K562 (cell line): Measurements from ENCODE around the gene TACR1. TPM values are rescaled to one million over a fixed set of nuclear protein-coding genes. Genes with fewer than 3 reads are reported as not detected.

Experiments
- ATAC-seq: fragments of 200-7000 bp; cut with Tn5 transposase; 3 replicates; pipeline ENCODE4 v1.9.1; 2020; ENCODE audit warnings: moderate library complexity
- BruUV-seq: library from RNA; stranded (reverse); fragments of 400-500 nt; replicated peaks from 2 replicates; lab custom pipeline; 2021; lab: Mats Ljungman, UMichigan
- CTCF ChIA-PET: fragments of 300-600 bp; formaldehyde crosslinking; extraction: SDS; loops from one replicate; lab custom pipeline; 2021; ENCODE audit warnings: low intra/inter-chr PET ratio; lab: Yijun Ruan, JAX
- POLR2A ChIA-PET: fragments of 300-600, 350-650 bp; sonication (Branson Sonifier 250); formaldehyde crosslinking; extraction: SDS; loops from one replicate; lab custom pipeline; 2021; ENCODE audit warnings: antibody characterized with exemption, inconsistent platforms; lab: Yijun Ruan, JAX
- DNase-seq, 4 experiments: peaks; one replicate each; pipeline versions ENCODE4 v3.0.0 to v3.0.0-alpha.2; 2011 to 2018; ENCODE audit warnings: low spot score in 3 of 4, mixed read lengths in 3 of 4; ENCODE audit errors: extremely low read depth in 1 of 4
- FAIRE-seq: peaks from 2 replicates; lab custom pipeline; 2011; peaks lifted over from hg19 to GRCh38; lab: Jason Lieb, UNC
- H2AFZ ChIP-seq: 2 replicates; pipeline ENCODE4 v1.6.0; 2011; ENCODE audit warnings: low read depth, low read length, control low read depth, inconsistent platforms
- H3K27ac ChIP-seq: fragments of 200-600 bp; 3 replicates; pipeline ENCODE4 v1.8.0; 2011; ENCODE audit warnings: low read depth, mild to moderate bottlenecking, control low read depth, inconsistent platforms, low read length, moderate library complexity, mixed read lengths; ENCODE audit errors: extremely low read depth
- H3K27me3 ChIP-seq, 2 experiments: fragments of 300-600 bp in 1 of 2; 2 replicates in 1 of 2; 3 replicates in 1 of 2; pipeline versions ENCODE4 v1.6.0 to v1.8.0; 2011; ENCODE audit warnings: inconsistent platforms in 2 of 2, low read length in 2 of 2, mild to moderate bottlenecking in 1 of 2, mixed read lengths in 1 of 2, moderate library complexity in 1 of 2; ENCODE audit not compliant: control insufficient read depth in 2 of 2, insufficient read depth in 2 of 2
- H3K36me3 ChIP-seq: fragments of 300-600 bp; 3 replicates; pipeline ENCODE4 v1.8.0; 2011; ENCODE audit warnings: mild to moderate bottlenecking, low read length, inconsistent platforms; ENCODE audit not compliant: control insufficient read depth, insufficient read depth
- H3K4me1 ChIP-seq, 2 experiments: fragments of 200-600 bp in 1 of 2; replicated peaks in 1 of 2; 2 replicates in 1 of 2; 3 replicates in 1 of 2; pipeline versions ENCODE4 v1.5.1 to v1.8.0; 2011; ENCODE audit warnings: inconsistent platforms in 2 of 2, low read length in 2 of 2, mild to moderate bottlenecking in 1 of 2, mixed read lengths in 1 of 2, moderate library complexity in 1 of 2; ENCODE audit not compliant: control insufficient read depth in 2 of 2, insufficient read depth in 2 of 2
- H3K4me2 ChIP-seq: 2 replicates; pipeline ENCODE4 v1.6.1; 2011; ENCODE audit warnings: low read length, control low read depth, inconsistent platforms, mixed read lengths; ENCODE audit not compliant: insufficient read depth
- H3K4me3 ChIP-seq: fragments of 200-600 bp; sonication (generic), shearing (Covaris generic); 2 replicates; pipeline ENCODE4 v1.5.1; 2016; ENCODE audit warnings: control low read depth, inconsistent platforms
- H3K79me2 ChIP-seq: fragments of 200-600 bp; 3 replicates; pipeline ENCODE4 v1.8.0; 2011; ENCODE audit warnings: low read length, inconsistent platforms; ENCODE audit not compliant: control insufficient read depth, insufficient read depth
- H3K9ac ChIP-seq, 2 experiments: 2 replicates each; pipeline versions ENCODE4 v1.6.0 to v1.6.1; 2011; ENCODE audit warnings: low read depth in 2 of 2, low read length in 2 of 2, control low read depth in 1 of 2, inconsistent platforms in 1 of 2, mild to moderate bottlenecking in 1 of 2, mixed read lengths in 1 of 2; ENCODE audit not compliant: insufficient read depth in 1 of 2
- H3K9me1 ChIP-seq: one replicate; pipeline ENCODE4 v1.6.0; 2011; ENCODE audit warnings: inconsistent platforms, mild to moderate bottlenecking, low read length, moderate library complexity; ENCODE audit not compliant: control insufficient read depth, insufficient read depth
- H3K9me3 ChIP-seq: replicated peaks from 2 replicates; pipeline ENCODE4 v1.5.1; 2011; ENCODE audit warnings: low read depth, low read length, inconsistent platforms; ENCODE audit not compliant: control insufficient read depth, insufficient read depth
- H4K20me1 ChIP-seq: replicated peaks from 2 replicates; pipeline ENCODE4 v1.6.1; 2011; ENCODE audit warnings: low read length, inconsistent platforms, mixed read lengths; ENCODE audit not compliant: control insufficient read depth, insufficient read depth
- BACH1 ChIP-seq: fragments of 200-800 bp; sonication (Bioruptor generic); IDR thresholded peaks from 2 replicates; pipeline ENCODE4 v1.6.1; 2016; ENCODE audit warnings: missing genetic modification characterization, missing compliant biosample characterization
- CREM ChIP-seq: IDR thresholded peaks from 2 replicates; pipeline ENCODE4 v1.6.1; 2014; ENCODE audit warnings: antibody characterized with exemption, low read depth
- DDX20 ChIP-seq: fragments of 450-650 bp; IDR thresholded peaks from 2 replicates; pipeline ENCODE4 v1.6.1; 2016; ENCODE audit warnings: missing genetic modification characterization, low read depth, mild to moderate bottlenecking, missing compliant biosample characterization, moderate library complexity
- FIP1L1 ChIP-seq: fragments of 200-400 bp; formaldehyde crosslinking; IDR thresholded peaks from 2 replicates; pipeline ENCODE4 v1.6.1; 2018; ENCODE audit warnings: mild to moderate bottlenecking, low read depth, low read length; ENCODE audit not compliant: poor library complexity, severe bottlenecking
- GTF2E2 ChIP-seq: fragments of 200-800 bp; sonication (Bioruptor generic); IDR thresholded peaks from 2 replicates; pipeline ENCODE4 v1.6.1; 2016; ENCODE audit warnings: missing genetic modification characterization, missing compliant biosample characterization
- HLTF ChIP-seq: fragments of 450-650 bp; IDR thresholded peaks from 2 replicates; pipeline ENCODE4 v1.6.1; 2016
- IRF1 ChIP-seq: sonication (generic); formaldehyde crosslinking; IDR thresholded peaks from 2 replicates; pipeline ENCODE4 v1.8.0; 2022; ENCODE audit warnings: missing genetic modification reagents, mild to moderate bottlenecking, borderline replicate concordance
- MLX ChIP-seq, 2 experiments: fragments of 450-650 bp in 1 of 2; sonication (generic) in 1 of 2; formaldehyde crosslinking; conservative IDR thresholded peaks; 2 replicates each; pipeline versions ENCODE4 v1.4.0 to v1.8.1; 2020 to 2022; ENCODE audit warnings: mild to moderate bottlenecking in 1 of 2, missing genetic modification reagents in 1 of 2
- NCOA2 ChIP-seq, 2 experiments: fragments of 450-650 bp; IDR thresholded peaks; 2 replicates each; pipeline ENCODE4 v1.6.1; 2018; ENCODE audit warnings: mild to moderate bottlenecking in 2 of 2, moderate library complexity in 1 of 2; ENCODE audit not compliant: partially characterized antibody in 2 of 2
- NR3C1 ChIP-seq: sonication (generic); formaldehyde crosslinking; IDR thresholded peaks from 2 replicates; pipeline ENCODE4 v1.8.1; 2022; ENCODE audit warnings: missing genetic modification reagents
- PTBP1 ChIP-seq: fragments of 200-400 bp; formaldehyde crosslinking; IDR thresholded peaks from 2 replicates; pipeline ENCODE4 v1.6.1; 2017; ENCODE audit warnings: low read depth, low read length
- PTTG1 ChIP-seq: fragments of 450-650 bp; IDR thresholded peaks from 2 replicates; pipeline ENCODE4 v1.6.1; 2016; ENCODE audit warnings: low read depth, mild to moderate bottlenecking, missing genetic modification characterization, missing compliant biosample characterization
- SNRNP70 ChIP-seq: fragments of 200-400 bp; formaldehyde crosslinking; optimal IDR thresholded peaks from 2 replicates; pipeline ENCODE3; 2017; ENCODE audit warnings: low read depth, low read length
- USF1 ChIP-seq: sonication (generic); formaldehyde crosslinking; IDR thresholded peaks from 2 replicates; pipeline ENCODE4 v1.9.0; 2022; ENCODE audit warnings: mild to moderate bottlenecking, missing genetic modification reagents
- ZBTB1 ChIP-seq: sonication (generic); formaldehyde crosslinking; IDR thresholded peaks from 2 replicates; pipeline ENCODE4 v1.8.1; 2023; ENCODE audit warnings: missing genetic modification reagents, low read depth, mild to moderate bottlenecking, borderline replicate concordance
- WGBS: fragments of 100-300 bp; shearing (Covaris generic); methylation state at CpG from one replicate; pipeline ENCODE4 v1.1.6; 2016; ENCODE audit warnings: low coverage, mixed read lengths; ENCODE audit not compliant: insufficient coverage; ENCODE audit errors: missing lambda C conversion rate; 5-methylcytosine and 5-hydroxymethylcytosine counted together
- in situ Hi-C: fragments of 300-500 bp; cut with MboI; formaldehyde crosslinking; loops from 4 replicates; pipeline ENCODE4 v1.15.0; 2018; ENCODE audit warnings: inconsistent platforms, mixed read lengths
- intact Hi-C: fragments of 100-400 bp; cut with micrococcal nuclease; formaldehyde crosslinking; loops from 2 replicates; pipeline ENCODE4 v1.14.2; 2022
- polyA plus RNA-seq, 8 experiments: library from polyadenylated mRNA; depleted of rRNA in 4 of 8; stranded (reverse) in 5 of 8; unstranded in 3 of 8; fragments of >200 nt; fragmentation: Nextera tagmentation in 2 of 8; fragmentation: Illumina TruSeq in 1 of 8; extraction: Ambion mirVana in 2 of 8; extraction: Trizol in 1 of 8; gene quantifications; 2 replicates each; pipeline versions ENCODE4 v1.2.1 to v1.2.3, GENCODE V29; 2011 to 2014; ENCODE audit warnings: inconsistent platforms in 1 of 8, missing spikeins in 1 of 8
- total RNA-seq, 7 experiments: library from RNA; depleted of rRNA in 6 of 7; stranded (reverse); fragments of >200 nt in 6 of 7; fragmentation: Illumina TruSeq in 2 of 7; extraction: Trizol in 2 of 7; gene quantifications; 2 replicates each; pipeline versions ENCODE4 v1.2.1 to v1.2.3, GENCODE V29; 2011 to 2021; ENCODE audit warnings: low replicate concordance in 1 of 7
- TF ChIP-seq, protein P1 (sequence below): fragments of 250-450 bp; sonication (Bioruptor Pico); IDR thresholded peaks from 2 replicates; pipeline ENCODE4 v1.5.0; 2020; ENCODE audit warnings: mild to moderate bottlenecking

Gene TACR1
- total and polyA plus RNA-seq, 9 of the 15 experiments (the other 6 are each of a cell fraction or from before 2014, with no cell fraction given), result not detected

- Histone ChIP-seq H3K9me1 (no peaks in the 10 kb centered on the region), H3K4me3 (no peak overlapping the region), H3K79me2 (no peaks in the 10 kb centered on the region), H3K36me3 (no peaks in the 10 kb centered on the region), H3K9ac (no peak overlapping the region), H4K20me1 (no peaks in the 10 kb centered on the region), H3K27ac (no peak overlapping the region), H2AFZ (no peak overlapping the region), H3K4me2 (no peak overlapping the region), H3K4me1 (no peaks in the 10 kb centered on the region)
- DNase-seq (no peak), FAIRE-seq (no peak)
- WGBS, result 0% methylated on average over 7 of the region's 7 CpGs
- POLR2A ChIA-PET, result interaction anchor here (0.8 kb wide), 1 partner anchor 13 kb away, joined by 4 read pairs; no protein-coding TSS in a partner anchor
- CTCF ChIA-PET, result no interaction called here
- TF ChIP-seq DDX20 (tag), result no peak
- TF ChIP-seq IRF1 (CRISPR knock-in tag), result no peak
- TF ChIP-seq NR3C1 (CRISPR knock-in tag), result no peak
- no peak for TF ChIP-seq NCOA2 (IDR thresholded peaks at IDR 0.05; ENCODE audit: partially characterized antibody in 2 of 2)
- no peak for TF ChIP-seq GTF2E2 (tag)
- TF ChIP-seq HLTF, result no peak
- TF ChIP-seq SNRNP70, result no peak
- no peak for TF ChIP-seq PTBP1
- TF ChIP-seq, protein P1, sequence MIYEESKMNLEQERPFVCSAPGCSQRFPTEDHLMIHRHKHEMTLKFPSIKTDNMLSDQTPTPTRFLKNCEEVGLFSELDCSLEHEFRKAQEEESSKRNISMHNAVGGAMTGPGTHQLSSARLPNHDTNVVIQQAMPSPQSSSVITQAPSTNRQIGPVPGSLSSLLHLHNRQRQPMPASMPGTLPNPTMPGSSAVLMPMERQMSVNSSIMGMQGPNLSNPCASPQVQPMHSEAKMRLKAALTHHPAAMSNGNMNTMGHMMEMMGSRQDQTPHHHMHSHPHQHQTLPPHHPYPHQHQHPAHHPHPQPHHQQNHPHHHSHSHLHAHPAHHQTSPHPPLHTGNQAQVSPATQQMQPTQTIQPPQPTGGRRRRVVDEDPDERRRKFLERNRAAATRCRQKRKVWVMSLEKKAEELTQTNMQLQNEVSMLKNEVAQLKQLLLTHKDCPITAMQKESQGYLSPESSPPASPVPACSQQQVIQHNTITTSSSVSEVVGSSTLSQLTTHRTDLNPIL, result no peak
- no peak for TF ChIP-seq MLX (CRISPR knock-in tag; conservative IDR thresholded peaks at IDR 0.05)
- no peak for TF ChIP-seq PTTG1 (tag)
- TF ChIP-seq BACH1 (tag), result no peak
- no peak for TF ChIP-seq ZBTB1
- TF ChIP-seq USF1 (CRISPR knock-in tag), result no peak
- TF ChIP-seq FIP1L1, result no peak
- TF ChIP-seq CREM, result no peak
- TF ChIP-seq, all 486 proteins: peak for 0
- in situ Hi-C loops, result no loop called here
- no TSS peak for BruUV-seq
- ATAC-seq, result no peak
- H3K27me3 ChIP-seq, result no peaks in the 10 kb centered on the region
- no peaks in the 10 kb centered on the region for H3K9me3 ChIP-seq
- intact Hi-C loops, result no loop called here
Observed at GRCh38 chr2:75041731-75042600, 157.4 kb downstream of the TACR1 start.
